Mammary epithelial cell (primary cell): ENCODE measurements around the gene SGO1.

ENCODE experiments used
- EZH2 ChIP-seq: IDR thresholded peaks from 2 replicates; pipeline ENCODE4 v1.6.1; 2012; ENCODE audit warnings: low read length, inconsistent platforms, borderline replicate concordance
- TF ChIP-seq, protein P1 (sequence below), 2 donors: IDR thresholded peaks in 1 of 2; conservative IDR thresholded peaks in 1 of 2; 2 replicates each; pipeline ENCODE4 v1.5.1; 2011 to 2012; ENCODE audit warnings: inconsistent platforms in 2 of 2, low read length in 2 of 2, mild to moderate bottlenecking in 2 of 2, control low read depth in 1 of 2, low read depth in 1 of 2; ENCODE audit not compliant: insufficient read depth in 1 of 2; ENCODE audit errors: extremely low read depth in 1 of 2

- TF ChIP-seq, protein P1, sequence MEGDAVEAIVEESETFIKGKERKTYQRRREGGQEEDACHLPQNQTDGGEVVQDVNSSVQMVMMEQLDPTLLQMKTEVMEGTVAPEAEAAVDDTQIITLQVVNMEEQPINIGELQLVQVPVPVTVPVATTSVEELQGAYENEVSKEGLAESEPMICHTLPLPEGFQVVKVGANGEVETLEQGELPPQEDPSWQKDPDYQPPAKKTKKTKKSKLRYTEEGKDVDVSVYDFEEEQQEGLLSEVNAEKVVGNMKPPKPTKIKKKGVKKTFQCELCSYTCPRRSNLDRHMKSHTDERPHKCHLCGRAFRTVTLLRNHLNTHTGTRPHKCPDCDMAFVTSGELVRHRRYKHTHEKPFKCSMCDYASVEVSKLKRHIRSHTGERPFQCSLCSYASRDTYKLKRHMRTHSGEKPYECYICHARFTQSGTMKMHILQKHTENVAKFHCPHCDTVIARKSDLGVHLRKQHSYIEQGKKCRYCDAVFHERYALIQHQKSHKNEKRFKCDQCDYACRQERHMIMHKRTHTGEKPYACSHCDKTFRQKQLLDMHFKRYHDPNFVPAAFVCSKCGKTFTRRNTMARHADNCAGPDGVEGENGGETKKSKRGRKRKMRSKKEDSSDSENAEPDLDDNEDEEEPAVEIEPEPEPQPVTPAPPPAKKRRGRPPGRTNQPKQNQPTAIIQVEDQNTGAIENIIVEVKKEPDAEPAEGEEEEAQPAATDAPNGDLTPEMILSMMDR (conservative IDR thresholded peaks at IDR 0.05 in 1 of 2, IDR thresholded peaks at IDR 0.05 in 1 of 2; ENCODE audit: extremely low read depth in 1 of 2, insufficient read depth in 1 of 2, low read depth in 1 of 2, low read length in 2 of 2), result no peak
- no peak for TF ChIP-seq EZH2
These were observed 49.8 kb downstream of the SGO1 start for GRCh38 chr3:20136231-20136630.
